ENCODE data around the gene KCNJ11.

Gene KCNJ11

GRCh38 chr11:17389957-17390649 lies 1.6 kb upstream of the KCNJ11 start:
- DNase-seq (ENCODE audit: low spot score), result no peak

- DNase-seq (ENCODE audit: low spot score), result no peak
Observed at GRCh38 chr11:17389211-17389956, 925 bp upstream of the KCNJ11 start.

- DNase-seq (ENCODE audit: low spot score), result no peak
Observed at GRCh38 chr11:17387811-17388210, 648 bp downstream of the KCNJ11 start.

- no peak for DNase-seq (ENCODE audit: low spot score)
Observed at GRCh38 chr11:17387254-17387653, 1.2 kb downstream of the KCNJ11 start.

GRCh38 chr11:17386331-17387084 lies 2.0 kb downstream of the KCNJ11 start:
- DNase-seq (ENCODE audit: low spot score), result peak; percentile 40

- no peak for DNase-seq (ENCODE audit: low spot score)
Observed at GRCh38 chr11:17385926-17386325, 2.5 kb downstream of the KCNJ11 start.

GRCh38 chr11:17385492-17385891 lies 3.0 kb downstream of the KCNJ11 start:
- no peak for DNase-seq (ENCODE audit: low spot score)

- DNase-seq (ENCODE audit: low spot score), result peak; percentile 86
Observed at GRCh38 chr11:17384002-17384511, 4.4 kb downstream of the KCNJ11 start.

- DNase-seq (ENCODE audit: low spot score), result no peak
Observed at GRCh38 chr11:17383461-17383860, 5.0 kb downstream of the KCNJ11 start.

GRCh38 chr11:17382046-17382728 lies 6.3 kb downstream of the KCNJ11 start:
- DNase-seq (ENCODE audit: low spot score), result no peak

GRCh38 chr11:17381156-17381555 lies 7.3 kb downstream of the KCNJ11 start:
- DNase-seq (ENCODE audit: low spot score), result no peak

- no peak for DNase-seq (ENCODE audit: low spot score)
Observed at GRCh38 chr11:17379383-17380180, 8.9 kb downstream of the KCNJ11 start.

- DNase-seq (ENCODE audit: low spot score), result no peak
Observed at GRCh38 chr11:17378655-17379054, 9.8 kb downstream of the KCNJ11 start.

GRCh38 chr11:17376493-17376892 lies 12.0 kb downstream of the KCNJ11 start:
- DNase-seq (ENCODE audit: low spot score), result no peak

GRCh38 chr11:17375547-17375946 lies 12.9 kb downstream of the KCNJ11 start:
- no peak for DNase-seq (ENCODE audit: low spot score)

- DNase-seq (ENCODE audit: low spot score), result no peak
Observed at GRCh38 chr11:17371614-17372013, 16.8 kb downstream of the KCNJ11 start.

- DNase-seq (ENCODE audit: low spot score), result no peak
Observed at GRCh38 chr11:17369684-17370243, 18.7 kb downstream of the KCNJ11 start.

- no peak for DNase-seq (ENCODE audit: low spot score)
Observed at GRCh38 chr11:17369094-17369493, 19.4 kb downstream of the KCNJ11 start.

GRCh38 chr11:17368551-17368950 lies 19.9 kb downstream of the KCNJ11 start:
- DNase-seq (ENCODE audit: low spot score), result no peak

- no peak for DNase-seq (ENCODE audit: low spot score)
Observed at GRCh38 chr11:17366495-17366894, 22.0 kb downstream of the KCNJ11 start.

GRCh38 chr11:17354601-17354991 lies 33.9 kb downstream of the KCNJ11 start:
- DNase-seq (ENCODE audit: low spot score), result peak; percentile 77
